ENCODE data around the gene MST1. TPM values are rescaled to one million over a fixed set of nuclear protein-coding genes. Genes with fewer than 3 reads are reported as not detected.
A peak's percentile ranks its signal among the peaks of the same experiment; 100 is the strongest.
"Not testable (repeated sequence)": the region's sequence is repeated elsewhere in the genome, so short reads cannot be mapped to it uniquely, and the experiment has no call there.

Gene MST1
- total and polyA plus RNA-seq, 9 of the 15 experiments (the other 6 are each of a cell fraction or from before 2014, with no cell fraction given): 0.08 to 1.8 (median 0.40) TPM

- TF ChIP-seq REST (IDR thresholded peaks at IDR 0.05; ENCODE audit: borderline replicate concordance): peak; percentile 48
- not testable (repeated sequence) for TF ChIP-seq REST (CRISPR knock-in tag; IDR thresholded peaks at IDR 0.05; ENCODE audit: low read depth); TEAD4 (CRISPR knock-in tag; IDR thresholded peaks at IDR 0.05; ENCODE audit: borderline replicate concordance)
- 0 out of 4 replicates have a peak, but pooled peaks of 1 of the 2 experiments have one; percentile 39 for TF ChIP-seq UBTF (IDR thresholded peaks at IDR 0.05; ENCODE audit: borderline replicate concordance in 1 of 2, low read depth in 2 of 2, low read length in 2 of 2)
- peak; percentile 46; the same call in 1 of the 2 replicates for TF ChIP-seq ARID1B (IDR thresholded peaks at IDR 0.05)
- TF ChIP-seq TEAD4 (IDR thresholded peaks at IDR 0.05; ENCODE audit: low read length): 0 out of 2 replicates have a peak, but pooled peaks have one; percentile 21
- TF ChIP-seq CBFA2T3 (IDR thresholded peaks at IDR 0.05): 0 out of 2 replicates have a peak, but pooled peaks have one; percentile 18
- peak; percentile 55; the same call in 1 of the 2 replicates for TF ChIP-seq ZBTB7A (IDR thresholded peaks at IDR 0.05; ENCODE audit: borderline replicate concordance, control insufficient read depth, low read depth, low read length)
- TF ChIP-seq TCF3 (CRISPR knock-in tag; IDR thresholded peaks at IDR 0.05): peak; percentile 28; the same call in 1 of the 2 replicates
- TF ChIP-seq E2F6 (IDR thresholded peaks at IDR 0.05; ENCODE audit: borderline replicate concordance in 1 of 2, extremely low read depth in 1 of 2, insufficient read depth in 1 of 2, insufficient read length in 1 of 2, low read depth in 1 of 2, low read length in 1 of 2, poor library complexity in 1 of 2, severe bottlenecking in 1 of 2): peak in 1 of 2 experiments; percentile 17
Observed at GRCh38 chr3:49689908-49690624, 792 bp upstream of the MST1 start (continued).
